GM18502 (cell line): Measurements from ENCODE around the gene MROH2A.

Source experiments
- ATAC-seq: cut with Tn5 transposase; IDR thresholded peaks from one replicate; pipeline ENCODE4 v1.9.1; 2021; ENCODE audit warnings: mild to moderate bottlenecking; ENCODE audit not compliant: unreplicated experiment, poor library complexity

MROH2A gene

DNA sequence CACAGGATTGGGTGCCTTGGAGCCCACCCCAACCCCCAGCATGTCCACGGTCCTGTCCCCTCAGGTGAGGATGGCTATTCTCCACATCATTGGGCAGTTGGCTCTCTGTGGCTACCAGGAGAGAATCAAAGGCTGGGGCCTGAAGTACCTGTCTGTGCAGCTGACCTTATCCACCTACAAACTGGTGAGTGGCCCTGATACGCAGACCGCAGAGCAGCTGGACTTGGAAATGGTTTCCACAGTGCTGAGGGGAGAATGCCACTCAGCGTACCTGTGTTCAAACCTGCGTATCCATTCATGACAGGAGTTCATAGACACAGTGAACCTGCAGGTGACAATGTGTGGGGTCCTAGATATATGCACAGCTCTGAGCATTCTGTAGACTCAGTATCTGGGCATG, 21.6 kb downstream of the MROH2A start:
- no peak for ATAC-seq

GRCh38 chr2:233800208-233800607, 22.1 kb downstream of the MROH2A start:
- ATAC-seq, result no peak

GRCh38 chr2:233801357-233802131, 23.4 kb downstream of the MROH2A start:
- ATAC-seq, result no peak

DNA sequence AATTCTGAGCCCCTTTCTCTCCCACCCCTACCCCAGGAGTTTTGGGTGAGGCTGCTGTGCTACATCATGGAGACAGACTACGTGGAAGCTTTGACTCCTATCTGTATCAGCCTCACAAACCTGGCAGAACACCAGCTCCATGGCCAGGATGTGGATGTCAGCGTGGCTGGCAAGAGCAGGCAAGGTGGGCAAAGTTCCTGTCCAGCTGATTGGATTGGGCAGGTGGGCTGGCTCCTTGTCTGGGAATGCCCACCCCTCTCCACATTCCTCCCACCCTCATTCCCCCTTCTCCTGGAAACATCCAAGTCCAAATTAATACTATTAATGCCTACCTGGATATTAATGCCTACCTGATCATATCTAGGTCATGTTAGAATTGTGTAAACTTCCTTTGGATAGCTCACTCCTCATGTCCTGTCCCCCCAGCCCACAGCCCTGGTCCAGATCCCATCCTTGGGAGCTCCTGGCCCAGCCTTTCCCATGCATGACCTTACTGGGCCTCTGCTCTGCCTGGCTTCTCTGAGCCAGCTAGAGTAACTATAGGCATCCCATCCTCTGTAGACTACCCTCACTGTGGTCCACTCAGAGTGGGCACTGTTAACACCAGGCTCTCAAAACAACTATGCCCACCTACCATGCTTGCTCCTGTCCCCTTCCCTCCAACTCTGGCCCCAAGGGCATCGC, 24.1 kb downstream of the MROH2A start:
- no peak for ATAC-seq

DNA sequence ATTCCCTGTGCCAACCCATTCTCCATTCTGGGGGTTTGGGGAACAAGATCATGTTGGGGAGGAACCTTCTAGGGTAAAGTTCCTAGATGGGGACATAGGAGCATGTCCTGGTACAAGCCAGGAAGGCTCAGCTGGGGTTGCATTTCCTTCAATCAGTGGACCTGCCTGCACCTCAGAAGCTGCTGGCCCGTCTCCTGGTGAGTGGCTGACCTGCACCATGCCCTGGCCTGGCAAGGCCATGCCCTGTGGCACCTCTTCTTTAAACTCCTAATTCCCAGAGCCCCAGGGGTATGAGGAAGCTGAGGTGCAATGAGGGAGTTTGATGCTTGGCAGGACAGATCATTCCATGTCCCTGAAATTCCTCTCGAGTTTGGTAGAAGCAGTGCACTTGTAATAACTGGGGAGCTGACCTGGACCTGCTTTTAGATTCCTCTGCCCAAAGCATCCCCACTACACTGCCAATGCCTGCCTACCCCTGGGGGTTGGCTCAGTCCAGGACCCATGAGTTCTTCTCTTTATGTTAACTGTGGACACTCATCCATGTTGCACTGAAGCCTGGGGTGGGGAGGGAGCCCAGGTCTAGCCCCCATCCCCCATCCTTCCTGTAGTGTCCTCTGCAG, 25.3 kb downstream of the MROH2A start:
- no peak for ATAC-seq

DNA sequence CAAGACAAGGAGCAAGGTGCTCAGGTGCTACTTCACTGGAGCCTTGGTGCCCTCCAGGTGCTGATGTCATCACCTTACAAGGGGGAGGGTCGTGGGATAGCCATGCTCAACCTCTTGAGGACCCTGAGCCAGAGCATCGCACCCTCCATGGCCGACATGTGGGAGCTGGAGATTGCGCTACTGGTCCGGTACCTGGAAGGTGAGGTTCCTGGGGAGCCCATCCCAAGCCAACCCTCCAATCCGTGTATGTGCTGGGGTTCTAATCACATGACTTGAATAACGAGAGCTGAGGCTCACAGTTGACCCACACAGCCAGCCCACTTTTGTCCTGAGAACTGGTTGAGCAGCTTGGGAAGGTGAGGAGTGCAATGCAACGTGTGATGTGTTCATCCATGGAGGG, 25.9 kb downstream of the MROH2A start:
- no peak for ATAC-seq

GRCh38 chr2:233807215-233807865, 29.2 kb downstream of the MROH2A start:
- no peak for ATAC-seq

- ATAC-seq, result no peak
Measured at GRCh38 chr2:233807966-233808935, 30.1 kb downstream of the MROH2A start.

- no peak for ATAC-seq
Measured at GRCh38 chr2:233810385-233810784, 32.3 kb downstream of the MROH2A start.

DNA sequence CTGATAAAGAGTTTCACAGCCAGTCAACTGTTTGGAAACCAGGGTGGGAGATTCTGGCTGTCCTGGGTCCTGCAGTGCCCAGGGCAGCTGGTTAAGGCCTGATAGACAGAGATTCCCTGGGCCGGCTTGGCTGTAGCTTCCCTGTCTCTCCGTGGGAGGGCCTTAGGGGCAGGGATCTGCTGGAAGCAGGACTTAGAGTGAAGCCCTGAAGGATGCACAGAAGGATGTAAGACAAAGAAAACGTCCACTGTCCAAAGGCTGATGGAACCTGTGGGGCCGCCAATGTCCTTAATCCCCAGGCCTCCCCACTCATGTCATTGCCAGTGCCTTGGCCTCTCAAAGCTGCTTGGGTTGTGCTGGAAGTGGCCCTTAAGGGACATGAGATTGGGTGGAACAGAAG, 33.0 kb downstream of the MROH2A start:
- ATAC-seq, result no peak

DNA sequence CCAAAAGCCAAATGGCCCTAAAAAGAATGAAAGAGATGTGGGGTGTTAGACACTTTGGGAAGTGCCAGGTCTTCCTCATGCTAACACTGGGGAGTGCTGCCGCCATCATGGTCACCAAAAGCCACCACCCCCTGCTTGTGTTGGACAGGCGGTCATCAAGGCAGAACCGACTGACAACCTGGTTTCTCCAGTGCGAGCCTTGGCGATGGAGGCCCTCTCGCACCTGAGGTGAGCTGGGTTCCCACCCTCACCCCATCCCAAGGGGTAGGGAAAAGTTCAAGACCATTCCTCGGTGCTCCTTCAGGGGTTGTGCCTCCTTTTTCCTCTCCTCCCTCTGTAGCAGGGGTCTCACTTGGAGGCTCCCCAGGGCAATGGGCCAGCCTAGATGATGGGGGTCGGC, 33.6 kb downstream of the MROH2A start:
- no peak for ATAC-seq

DNA sequence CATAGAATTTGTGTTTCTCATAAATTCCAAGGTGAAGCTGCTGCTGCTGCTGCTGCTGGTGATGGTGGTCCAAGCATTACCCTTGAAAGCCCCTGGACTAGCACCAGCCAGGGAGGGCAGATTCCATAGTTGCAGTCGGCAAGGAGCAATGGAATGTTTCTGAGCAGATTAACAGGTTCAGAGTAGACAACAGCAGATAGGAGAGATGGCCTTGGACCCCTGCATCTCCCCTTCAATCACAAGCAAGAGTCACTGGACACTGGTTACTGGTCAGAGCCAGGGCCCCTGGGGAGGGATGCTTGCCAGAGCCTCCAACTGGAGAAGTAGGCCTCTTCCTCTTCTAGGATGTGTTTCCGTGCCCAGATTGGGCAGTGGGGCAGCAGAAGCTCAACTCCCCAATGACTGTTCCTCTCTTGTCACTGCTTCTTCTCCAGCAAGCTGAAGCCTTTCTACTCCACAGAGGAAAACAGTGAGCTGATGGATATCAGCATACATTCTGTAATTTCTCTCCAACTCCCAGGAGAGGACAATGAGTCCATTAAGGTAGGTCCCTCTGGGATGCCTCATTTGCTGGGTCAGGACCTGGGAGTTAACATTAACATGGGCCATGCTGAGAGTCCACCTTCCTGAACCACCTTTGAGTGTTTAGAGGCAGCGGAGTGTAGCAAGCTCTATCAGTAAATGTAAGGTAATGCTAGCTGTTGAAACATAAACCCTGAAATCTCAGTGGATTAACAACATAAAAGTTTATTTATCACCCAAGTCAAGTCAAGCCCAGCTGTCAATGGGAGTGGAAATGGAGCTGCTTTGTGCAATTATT, 35.3 kb downstream of the MROH2A start:
- ATAC-seq, result no peak

- no peak for ATAC-seq
Measured at GRCh38 chr2:233814056-233814835, 36.1 kb downstream of the MROH2A start.

GRCh38 chr2:233815861-233816260, 37.7 kb downstream of the MROH2A start:
- ATAC-seq, result no peak

GRCh38 chr2:233816334-233816733, 38.2 kb downstream of the MROH2A start:
- no peak for ATAC-seq

DNA sequence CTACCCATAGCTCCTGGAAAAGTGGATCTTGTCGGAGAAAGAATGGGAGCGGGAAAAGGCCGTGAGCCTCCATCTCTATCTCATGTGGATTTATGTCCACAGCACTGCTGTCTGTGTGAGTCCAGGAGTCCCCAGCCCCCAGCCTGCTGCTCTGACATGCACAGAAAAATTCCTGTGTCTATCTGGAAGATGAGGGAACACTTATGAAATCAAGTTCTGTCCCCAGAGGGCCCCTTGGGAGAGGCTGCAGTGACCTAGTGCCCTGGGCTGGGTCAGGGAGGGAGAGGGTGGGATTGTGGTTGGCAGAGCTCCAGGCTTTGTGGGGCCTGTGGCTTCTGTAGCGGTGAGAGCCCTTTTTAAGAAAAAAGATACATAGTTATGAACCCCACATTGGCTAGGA, 38.6 kb downstream of the MROH2A start:
- no peak for ATAC-seq

GRCh38 chr2:233817361-233817911, 39.3 kb downstream of the MROH2A start:
- ATAC-seq, result no peak
